Measurements from ENCODE around the gene PPFIBP2. TPM values are rescaled to one million over a fixed set of nuclear protein-coding genes. Genes with fewer than 3 reads are reported as not detected.

PPFIBP2 gene
- total and polyA plus RNA-seq, 10 donors, result 17.2 to 75.1 (median 40.4) TPM

DNA sequence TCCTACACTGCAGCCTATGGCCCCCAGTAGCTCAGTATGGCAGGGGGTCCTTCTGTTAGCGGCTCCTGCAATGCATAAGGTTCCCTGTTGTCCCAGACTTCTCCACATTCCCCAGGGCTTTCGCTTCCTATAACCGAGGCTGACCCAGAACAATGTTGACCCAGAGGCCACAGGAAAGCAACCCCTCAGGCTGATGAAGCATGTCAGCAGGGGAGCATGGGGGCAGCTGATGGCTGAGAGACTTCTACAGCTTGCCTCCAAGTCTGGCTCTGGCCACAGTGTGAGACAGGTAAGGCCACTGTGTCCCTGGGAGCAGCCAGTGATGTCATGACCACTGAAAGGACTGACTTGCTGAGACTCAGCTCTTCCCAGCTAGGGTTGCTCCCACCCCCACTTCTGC lies 12.5 kb upstream of the PPFIBP2 start:
- WGBS, 5 donors, result 79 to 100% (median 89%) methylated on average over 1 to 3 of the region's 3 CpGs

DNA sequence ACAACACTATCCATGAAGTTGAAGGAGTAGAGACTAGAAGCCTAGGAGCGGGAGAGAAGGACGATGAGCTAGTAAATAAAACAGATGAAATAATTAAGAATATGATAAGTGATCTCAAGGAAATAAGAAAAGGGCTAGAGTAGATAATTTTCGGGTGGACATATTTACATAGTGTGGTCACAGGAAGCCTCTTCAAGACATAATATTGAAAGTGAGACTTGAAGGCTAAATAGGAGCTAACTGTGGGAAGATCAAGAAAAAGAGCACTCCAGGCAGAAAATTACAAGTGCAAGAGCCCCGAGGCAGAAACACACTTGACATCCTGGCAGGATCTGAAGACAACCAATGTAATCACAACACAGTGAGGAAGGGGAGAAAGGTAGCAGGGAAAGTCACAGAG lies 11.9 kb upstream of the PPFIBP2 start:
- intact Hi-C loops (cut with DNase I; ENCODE audit: low total_unique reads), result no loop called here
- TF ChIP-seq POLR2A (IDR thresholded peaks at IDR 0.05) (no peak), POLR2AphosphoS5 (IDR thresholded peaks at IDR 0.05) (no peak)
- TF ChIP-seq, protein P1, sequence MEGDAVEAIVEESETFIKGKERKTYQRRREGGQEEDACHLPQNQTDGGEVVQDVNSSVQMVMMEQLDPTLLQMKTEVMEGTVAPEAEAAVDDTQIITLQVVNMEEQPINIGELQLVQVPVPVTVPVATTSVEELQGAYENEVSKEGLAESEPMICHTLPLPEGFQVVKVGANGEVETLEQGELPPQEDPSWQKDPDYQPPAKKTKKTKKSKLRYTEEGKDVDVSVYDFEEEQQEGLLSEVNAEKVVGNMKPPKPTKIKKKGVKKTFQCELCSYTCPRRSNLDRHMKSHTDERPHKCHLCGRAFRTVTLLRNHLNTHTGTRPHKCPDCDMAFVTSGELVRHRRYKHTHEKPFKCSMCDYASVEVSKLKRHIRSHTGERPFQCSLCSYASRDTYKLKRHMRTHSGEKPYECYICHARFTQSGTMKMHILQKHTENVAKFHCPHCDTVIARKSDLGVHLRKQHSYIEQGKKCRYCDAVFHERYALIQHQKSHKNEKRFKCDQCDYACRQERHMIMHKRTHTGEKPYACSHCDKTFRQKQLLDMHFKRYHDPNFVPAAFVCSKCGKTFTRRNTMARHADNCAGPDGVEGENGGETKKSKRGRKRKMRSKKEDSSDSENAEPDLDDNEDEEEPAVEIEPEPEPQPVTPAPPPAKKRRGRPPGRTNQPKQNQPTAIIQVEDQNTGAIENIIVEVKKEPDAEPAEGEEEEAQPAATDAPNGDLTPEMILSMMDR (IDR thresholded peaks at IDR 0.05 in 8 of 11, conservative IDR thresholded peaks at IDR 0.05 in 3 of 11), result no peak
- Histone ChIP-seq H3K4me3 (no peak overlapping the region), H3K27me3 (replicated peaks in 1 of 7) (peaks cover 0 to 5% (median 0%) of the 10 kb centered on the region in 7 donors), H3K4me1 (peaks cover 0 to 31% (median 14%) of the 10 kb centered on the region in 6 donors), H3K27ac (no peak overlapping the region), H3K36me3 (no peaks in the 10 kb centered on the region), H3K9me3 (no peaks in the 10 kb centered on the region)
- no peak for DNase-seq
- WGBS, 5 donors, result 69 to 87% (median 79%) methylated on average over 4 of the region's 4 CpGs

More for the DNA sequence above, 12.5 kb upstream of the PPFIBP2 start:
- intact Hi-C loops (cut with DNase I; ENCODE audit: low total_unique reads), result no loop called here
- Histone ChIP-seq H3K27ac (no peak overlapping the region), H3K9me3 (no peaks in the 10 kb centered on the region), H3K36me3 (no peaks in the 10 kb centered on the region), H3K27me3 (replicated peaks in 1 of 7) (peaks cover 0 to 5% (median 0%) of the 10 kb centered on the region in 7 donors), H3K4me3 (no peak overlapping the region), H3K4me1 (peaks cover 0 to 37% (median 19%) of the 10 kb centered on the region in 6 donors)
- DNase-seq, result no peak
- TF ChIP-seq, protein P1 (IDR thresholded peaks at IDR 0.05 in 8 of 11, conservative IDR thresholded peaks at IDR 0.05 in 3 of 11), result no peak
- TF ChIP-seq POLR2A (IDR thresholded peaks at IDR 0.05), result no peak
- no peak for TF ChIP-seq POLR2AphosphoS5 (IDR thresholded peaks at IDR 0.05)

DNA sequence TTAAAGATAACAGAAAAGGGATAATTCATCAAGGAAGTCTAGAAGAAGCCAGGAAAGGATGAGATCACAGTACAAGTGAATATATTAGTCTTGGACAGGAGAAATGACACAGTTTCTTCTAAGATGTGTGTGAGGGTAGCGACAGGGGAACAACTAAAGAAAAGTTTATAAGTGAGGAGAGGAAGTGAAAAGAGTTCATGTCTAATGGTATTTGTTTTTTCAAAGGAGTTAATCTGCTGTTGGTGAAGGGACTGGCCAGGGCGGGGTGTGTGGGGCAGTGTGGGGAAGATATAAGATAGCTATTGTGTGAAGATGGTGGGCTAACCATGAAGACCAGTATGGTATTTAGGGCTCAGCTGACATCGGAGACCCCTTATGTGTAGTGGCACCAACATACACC lies 7.6 kb upstream of the PPFIBP2 start:
- Histone ChIP-seq H3K9me3 (no peaks in the 10 kb centered on the region), H3K4me3 (no peak overlapping the region), H3K27me3 (replicated peaks in 1 of 7) (peaks cover 0 to 5% (median 0%) of the 10 kb centered on the region in 7 donors), H3K4me1 (peaks cover 2 to 18% (median 3%) of the 10 kb centered on the region in 6 donors), H3K27ac (no peak overlapping the region), H3K36me3 (no peaks in the 10 kb centered on the region)
- no peak for DNase-seq
- no peak for TF ChIP-seq POLR2A (IDR thresholded peaks at IDR 0.05)
- TF ChIP-seq POLR2AphosphoS5 (IDR thresholded peaks at IDR 0.05), result no peak
- TF ChIP-seq, protein P1 (IDR thresholded peaks at IDR 0.05 in 8 of 11, conservative IDR thresholded peaks at IDR 0.05 in 3 of 11), result no peak
- intact Hi-C loops (cut with DNase I; ENCODE audit: low total_unique reads), result no loop called here
- 83 to 88% (median 86%) methylated on average over 3 of the region's 3 CpGs for WGBS, 5 donors

DNA sequence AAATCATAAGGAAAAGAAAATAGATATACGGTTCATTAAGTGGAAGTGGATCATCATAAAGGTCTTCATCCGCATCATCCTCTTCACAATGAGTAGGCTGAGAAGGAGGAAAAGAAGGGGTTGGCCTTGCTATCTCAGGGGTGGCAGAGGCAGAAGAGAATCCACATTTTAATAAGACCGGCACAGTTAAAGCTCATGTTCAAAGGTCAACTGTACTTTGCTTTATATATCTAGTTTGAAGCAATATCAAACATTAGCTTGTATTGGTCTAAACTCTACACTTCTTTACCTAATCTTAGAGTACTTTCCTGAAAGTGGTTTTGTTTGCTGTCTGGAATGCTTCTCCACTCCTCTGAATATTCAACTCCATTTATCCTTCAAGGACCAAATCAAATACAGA lies 5.7 kb upstream of the PPFIBP2 start:
- no peak for DNase-seq
- no peak overlapping the region for H3K27ac ChIP-seq
- no peaks in the 10 kb centered on the region for H3K36me3 ChIP-seq
- H3K9me3 ChIP-seq, result no peaks in the 10 kb centered on the region
- no peak overlapping the region for H3K4me3 ChIP-seq
- WGBS, 5 donors, result 88 to 97% (median 94%) methylated on average over 3 of the region's 3 CpGs
- TF ChIP-seq POLR2AphosphoS5 (IDR thresholded peaks at IDR 0.05), result no peak
- TF ChIP-seq, protein P1 (IDR thresholded peaks at IDR 0.05 in 8 of 11, conservative IDR thresholded peaks at IDR 0.05 in 3 of 11), result no peak
- no peak for TF ChIP-seq POLR2A (IDR thresholded peaks at IDR 0.05)
- peaks cover 0 to 5% (median 0%) of the 10 kb centered on the region in 7 donors for H3K27me3 ChIP-seq (replicated peaks in 1 of 7)
- intact Hi-C loops (cut with DNase I; ENCODE audit: low total_unique reads), result no loop called here
- H3K4me1 ChIP-seq, result peaks cover 20 to 36% (median 21%) of the 10 kb centered on the region in 6 donors
